ENCODE data around the gene CCNB2. TPM values are rescaled to one million over a fixed set of nuclear protein-coding genes. Genes with fewer than 3 reads are reported as not detected.

Gene CCNB2
- total and polyA plus RNA-seq, 2 donors (not counting 3 experiments of a cell fraction or from before 2014, with no cell fraction given): 55.9 to 65.2 TPM

GRCh38 chr15:59150185-59150584 lies 45.2 kb downstream of the CCNB2 start:
- CTCF ChIA-PET: no interaction called here
- BruUV-seq (replicated peaks): no TSS peak
- DNase-seq (ENCODE audit: low read depth, low spot score) (no peak), FAIRE-seq (no peak)
- Histone ChIP-seq H3K9ac (replicated peaks; ENCODE audit: extremely low read depth, insufficient read depth, low read length) (no peak overlapping the region), H3K4me2 (ENCODE audit: insufficient read depth, low read length) (no peak overlapping the region), H3K36me3 (ENCODE audit: control insufficient read depth in 2 of 2, extremely low read depth in 1 of 2, insufficient read depth in 2 of 2, low read length in 2 of 2) (peaks cover 5 to 29% of the 10 kb centered on the region in 2 experiments), H3K4me1 (ENCODE audit: control insufficient read depth, extremely low read depth, insufficient read depth, low read length) (no peaks in the 10 kb centered on the region), H3K79me2 (ENCODE audit: control insufficient read depth, insufficient read depth, low read length) (no peaks in the 10 kb centered on the region), H3K9me1 (replicated peaks; ENCODE audit: control insufficient read depth, extremely low read depth, insufficient read depth, low read length) (no peaks in the 10 kb centered on the region), H3K27me3 (ENCODE audit: control insufficient read depth in 2 of 2, insufficient read depth in 2 of 2, low read length in 2 of 2) (no peaks in the 10 kb centered on the region), H4K20me1 (replicated peaks; ENCODE audit: control insufficient read depth, extremely low read depth, insufficient read depth, low read length) (no peaks in the 10 kb centered on the region), H2AFZ (ENCODE audit: low read depth, low read length) (no peak overlapping the region), H3K9me3 (replicated peaks; ENCODE audit: control insufficient read depth, insufficient read depth, low read length) (no peaks in the 10 kb centered on the region), H3K27ac (ENCODE audit: insufficient read depth, low read depth, low read length) (no peak overlapping the region), H3K4me3 (replicated peaks in 1 of 3; ENCODE audit: insufficient read depth in 1 of 3, low read depth in 1 of 3, low read length in 3 of 3) (no peak overlapping the region)
- dilution Hi-C loops (cut with MboI; ENCODE audit: extremely low pct_ligation_motif_present, low sequenced_read_pairs): no loop called here
- TF ChIP-seq FOS (IDR thresholded peaks at IDR 0.05; ENCODE audit: borderline replicate concordance, insufficient read depth, low read length) (no peak), POLR2AphosphoS5 (IDR thresholded peaks at IDR 0.05; ENCODE audit: insufficient read depth, low read depth, low read length) (no peak), EZH2 (IDR thresholded peaks at IDR 0.05; ENCODE audit: borderline replicate concordance, low read depth, low read length, severe bottlenecking) (no peak), JUN (IDR thresholded peaks at IDR 0.05; ENCODE audit: borderline replicate concordance, insufficient read depth, insufficient read length, low read depth) (no peak), POLR2A (IDR thresholded peaks at IDR 0.05; ENCODE audit: low read depth, low read length) (no peak)
- TF ChIP-seq, protein P1, sequence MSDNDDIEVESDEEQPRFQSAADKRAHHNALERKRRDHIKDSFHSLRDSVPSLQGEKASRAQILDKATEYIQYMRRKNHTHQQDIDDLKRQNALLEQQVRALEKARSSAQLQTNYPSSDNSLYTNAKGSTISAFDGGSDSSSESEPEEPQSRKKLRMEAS (IDR thresholded peaks at IDR 0.05; ENCODE audit: insufficient read depth, insufficient read length): no peak
- TF ChIP-seq, protein P2, sequence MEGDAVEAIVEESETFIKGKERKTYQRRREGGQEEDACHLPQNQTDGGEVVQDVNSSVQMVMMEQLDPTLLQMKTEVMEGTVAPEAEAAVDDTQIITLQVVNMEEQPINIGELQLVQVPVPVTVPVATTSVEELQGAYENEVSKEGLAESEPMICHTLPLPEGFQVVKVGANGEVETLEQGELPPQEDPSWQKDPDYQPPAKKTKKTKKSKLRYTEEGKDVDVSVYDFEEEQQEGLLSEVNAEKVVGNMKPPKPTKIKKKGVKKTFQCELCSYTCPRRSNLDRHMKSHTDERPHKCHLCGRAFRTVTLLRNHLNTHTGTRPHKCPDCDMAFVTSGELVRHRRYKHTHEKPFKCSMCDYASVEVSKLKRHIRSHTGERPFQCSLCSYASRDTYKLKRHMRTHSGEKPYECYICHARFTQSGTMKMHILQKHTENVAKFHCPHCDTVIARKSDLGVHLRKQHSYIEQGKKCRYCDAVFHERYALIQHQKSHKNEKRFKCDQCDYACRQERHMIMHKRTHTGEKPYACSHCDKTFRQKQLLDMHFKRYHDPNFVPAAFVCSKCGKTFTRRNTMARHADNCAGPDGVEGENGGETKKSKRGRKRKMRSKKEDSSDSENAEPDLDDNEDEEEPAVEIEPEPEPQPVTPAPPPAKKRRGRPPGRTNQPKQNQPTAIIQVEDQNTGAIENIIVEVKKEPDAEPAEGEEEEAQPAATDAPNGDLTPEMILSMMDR (IDR thresholded peaks at IDR 0.05; ENCODE audit: extremely low read depth in 1 of 2, insufficient read depth in 1 of 2, low read depth in 1 of 2, low read length in 2 of 2): no peak
- intact Hi-C loops (cut with micrococcal nuclease): no loop called here
- POLR2A ChIA-PET: no interaction called here

Measured in endothelial cell of umbilical vein (primary cell).